H1 (cell line): ENCODE results near the gene RPS29. TPM values are rescaled to one million over a fixed set of nuclear protein-coding genes. Genes with fewer than 3 reads are reported as not detected.

Source experiments
- CTCF ChIA-PET: fragments of 300-600 bp; sonication (Branson Sonifier 250); formaldehyde crosslinking; loops from one replicate; lab custom pipeline; 2021; ENCODE audit not compliant: partially characterized antibody; lab: Charles Lee
- POLR2A ChIA-PET: fragments of 300-600 bp; sonication (Branson Sonifier 250); formaldehyde crosslinking; loops from one replicate; lab custom pipeline; 2021; ENCODE audit warnings: inconsistent platforms; ENCODE audit not compliant: partially characterized antibody; lab: Charles Lee
- DNase-seq, 2 experiments: peaks; one replicate each; pipeline versions ENCODE4 v3.0.0 to v3.0.0-alpha.2; 2010 to 2022; ENCODE audit warnings: low spot score in 2 of 2, low read depth in 1 of 2, mixed read lengths in 1 of 2
- FAIRE-seq: peaks from 2 replicates; lab custom pipeline; 2011; peaks lifted over from hg19 to GRCh38; lab: Jason Lieb, UNC
- H2AFZ ChIP-seq: 2 replicates; pipeline ENCODE4 v1.8.1; 2012; ENCODE audit warnings: low read length, inconsistent platforms
- H2AK5ac ChIP-seq: 2 replicates; pipeline ENCODE4 v1.6.1; 2013; ENCODE audit warnings: low read depth, low read length
- H2BK120ac ChIP-seq: replicated peaks from 2 replicates; pipeline ENCODE3; 2013; ENCODE audit warnings: low read depth, low read length, inconsistent platforms
- H2BK12ac ChIP-seq: 2 replicates; pipeline ENCODE4 v1.6.1; 2013; ENCODE audit warnings: low read depth, low read length
- H2BK15ac ChIP-seq: 2 replicates; pipeline ENCODE4 v1.6.1; 2013; ENCODE audit warnings: low read length
- H2BK20ac ChIP-seq: 2 replicates; pipeline ENCODE4 v1.6.1; 2013; ENCODE audit warnings: low read length
- H2BK5ac ChIP-seq: 2 replicates; pipeline ENCODE4 v1.6.1; 2013; ENCODE audit warnings: low read depth, low read length
- H3K14ac ChIP-seq: 2 replicates; pipeline ENCODE4 v1.6.1; 2013; ENCODE audit warnings: inconsistent platforms; ENCODE audit not compliant: insufficient read length
- H3K18ac ChIP-seq: 2 replicates; pipeline ENCODE4 v1.6.1; 2013; ENCODE audit warnings: low read length; ENCODE audit errors: extremely low read depth
- H3K23ac ChIP-seq: 2 replicates; pipeline ENCODE4 v1.6.1; 2013; ENCODE audit warnings: inconsistent platforms; ENCODE audit not compliant: insufficient read length
- H3K23me2 ChIP-seq: 2 replicates; pipeline ENCODE4 v1.6.1; 2013; ENCODE audit warnings: low read depth, low read length
- H3K27ac ChIP-seq: 2 replicates; pipeline ENCODE4 v1.6.1; 2011; ENCODE audit warnings: low read depth, low read length, inconsistent platforms
- H3K27me3 ChIP-seq, 4 experiments: replicated peaks in 1 of 4; 1 replicate in 1 of 4; 2 replicates in 3 of 4; pipeline versions ENCODE4 v1.6.1 to v1.8.1; 2011 to 2013; ENCODE audit warnings: low read length in 3 of 4, mild to moderate bottlenecking in 3 of 4, inconsistent platforms in 2 of 4, mixed read lengths in 2 of 4, moderate library complexity in 1 of 4; ENCODE audit not compliant: control insufficient read depth in 3 of 4, insufficient read depth in 3 of 4; ENCODE audit errors: extremely low read depth in 1 of 4
- H3K36me3 ChIP-seq, 4 experiments: 2 replicates each; pipeline versions ENCODE4 v1.6.1 to v1.8.1; 2011 to 2013; ENCODE audit warnings: mild to moderate bottlenecking in 4 of 4, low read length in 3 of 4, moderate library complexity in 2 of 4, control low read depth in 1 of 4, inconsistent platforms in 1 of 4; ENCODE audit not compliant: insufficient read depth in 4 of 4, control insufficient read depth in 2 of 4
- H3K4ac ChIP-seq: replicated peaks from 2 replicates; pipeline ENCODE3; 2013; ENCODE audit warnings: low read length, low read depth, mixed read lengths, inconsistent platforms; ENCODE audit not compliant: insufficient read length
- H3K4me1 ChIP-seq, 4 experiments: replicated peaks in 1 of 4; 1 replicate in 1 of 4; 2 replicates in 3 of 4; pipeline versions ENCODE4 v1.6.1 to v1.8.1; 2011 to 2013; ENCODE audit warnings: low read length in 3 of 4, inconsistent platforms in 2 of 4, mixed read lengths in 1 of 4; ENCODE audit not compliant: insufficient read depth in 4 of 4, control insufficient read depth in 3 of 4
- H3K4me2 ChIP-seq, 2 experiments: 2 replicates each; pipeline versions ENCODE4 v1.6.1 to v1.8.1; 2011 to 2013; ENCODE audit warnings: low read depth in 2 of 2, low read length in 2 of 2, control low read depth in 1 of 2, inconsistent platforms in 1 of 2, mild to moderate bottlenecking in 1 of 2; ENCODE audit not compliant: insufficient read depth in 1 of 2
- H3K4me3 ChIP-seq, 4 experiments: fragments of 200-600, 300-600 bp in 1 of 4; sonication (generic), shearing (Covaris generic), sonication (Bioruptor Twin) in 1 of 4; 2 replicates each; pipeline versions ENCODE4 v1.5.1 to v1.8.1; 2011 to 2016; ENCODE audit warnings: low read length in 4 of 4, low read depth in 3 of 4, control low read depth in 2 of 4, inconsistent platforms in 2 of 4, mild to moderate bottlenecking in 2 of 4, mixed read lengths in 1 of 4, moderate library complexity in 1 of 4; ENCODE audit not compliant: insufficient read depth in 2 of 4; ENCODE audit errors: extremely low read depth in 1 of 4
- H3K56ac ChIP-seq: replicated peaks from 2 replicates; pipeline ENCODE3; 2013; ENCODE audit warnings: low read depth, mild to moderate bottlenecking, mixed read lengths, low read length, inconsistent platforms; ENCODE audit not compliant: insufficient read length
- H3K79me1 ChIP-seq: 2 replicates; pipeline ENCODE4 v1.6.1; 2013; ENCODE audit warnings: low read depth, low read length, control low read depth
- H3K79me2 ChIP-seq, 2 experiments: 2 replicates each; pipeline versions ENCODE4 v1.6.1 to v1.8.1; 2012 to 2013; ENCODE audit warnings: low read length in 2 of 2, mild to moderate bottlenecking in 2 of 2, inconsistent platforms in 1 of 2; ENCODE audit not compliant: insufficient read depth in 2 of 2, control insufficient read depth in 1 of 2
- H3K9ac ChIP-seq, 4 experiments: replicated peaks in 1 of 4; 1 replicate in 1 of 4; 2 replicates in 3 of 4; pipeline versions ENCODE4 v1.6.1 to v1.8.1; 2011 to 2013; ENCODE audit warnings: low read depth in 3 of 4, low read length in 3 of 4, control low read depth in 2 of 4, mild to moderate bottlenecking in 2 of 4, moderate library complexity in 2 of 4, inconsistent platforms in 1 of 4; ENCODE audit errors: extremely low read depth in 1 of 4
- H3K9me3 ChIP-seq, 2 experiments: 2 replicates each; pipeline versions ENCODE4 v1.6.1 to v1.8.1; 2012 to 2013; ENCODE audit warnings: mild to moderate bottlenecking in 2 of 2, moderate library complexity in 2 of 2, control low read depth in 1 of 2, inconsistent platforms in 1 of 2, low read depth in 1 of 2, low read length in 1 of 2, mixed read lengths in 1 of 2; ENCODE audit not compliant: insufficient read depth in 2 of 2
- H4K20me1 ChIP-seq, 2 experiments: replicated peaks in 1 of 2; 2 replicates each; pipeline versions ENCODE3 to v1.8.1; 2011 to 2013; ENCODE audit warnings: inconsistent platforms in 2 of 2, low read length in 2 of 2, mild to moderate bottlenecking in 1 of 2; ENCODE audit not compliant: insufficient read depth in 2 of 2, control insufficient read depth in 1 of 2
- H4K5ac ChIP-seq: 2 replicates; pipeline ENCODE4 v1.6.1; 2013; ENCODE audit warnings: low read length, low read depth, mixed read lengths, inconsistent platforms; ENCODE audit not compliant: insufficient read length
- H4K8ac ChIP-seq: 2 replicates; pipeline ENCODE4 v1.8.0; 2013; ENCODE audit warnings: mild to moderate bottlenecking, moderate library complexity, low read length, inconsistent platforms; ENCODE audit not compliant: insufficient read depth; ENCODE audit errors: extremely low read depth
- H4K91ac ChIP-seq: replicated peaks from 2 replicates; pipeline ENCODE3; 2013; ENCODE audit warnings: low read length, mixed read lengths, inconsistent platforms; ENCODE audit not compliant: insufficient read length
- KDM1A ChIP-seq: fragments of 200-600, 300-600 bp; sonication (generic); IDR thresholded peaks from 2 replicates; pipeline ENCODE4 v1.7.1; 2016; ENCODE audit warnings: mild to moderate bottlenecking, low read length, borderline replicate concordance
- WGBS, 2 experiments: shearing (Covaris generic) in 1 of 2; methylation state at CpG; one replicate each; pipeline versions ENCODE4 v1.1.6 to v1.1.7; 2013 to 2015; ENCODE audit warnings: low lambda C conversion rate in 2 of 2, mixed read lengths in 2 of 2, inconsistent platforms in 1 of 2, low coverage in 1 of 2, missing lambda C conversion rate in 1 of 2; ENCODE audit not compliant: insufficient replicate concordance in 2 of 2, insufficient coverage in 1 of 2, insufficient read length in 1 of 2; ENCODE audit errors: extremely low coverage in 1 of 2, missing lambda C conversion rate in 1 of 2; 5-methylcytosine and 5-hydroxymethylcytosine counted together
- polyA plus RNA-seq, 7 experiments: library from polyadenylated mRNA; depleted of rRNA in 3 of 7; stranded (reverse) in 5 of 7; unstranded in 2 of 7; fragments of >200 nt in 5 of 7; fragments of 200-250 nt in 2 of 7; gene quantifications; 1 replicate in 5 of 7; 2 replicates in 1 of 7; 4 replicates in 1 of 7; pipeline versions ENCODE4 v1.2.1 to v1.2.3, GENCODE V29; 2011 to 2013; ENCODE audit warnings: missing spikeins in 2 of 7, mixed read lengths in 2 of 7
- total RNA-seq: library from RNA; stranded (reverse); fragmentation: NEBNext Ultra II Directional; extraction: Animal tissue kit (Norgen Biotek cat#: 25700); gene quantifications from 2 replicates; pipeline ENCODE4 v1.2.1, GENCODE V29; 2021
- TF ChIP-seq, protein P1 (sequence below): IDR thresholded peaks from 2 replicates; pipeline ENCODE4 v1.6.1; 2012; ENCODE audit warnings: low read length, inconsistent platforms

The RPS29 gene
- total and polyA plus RNA-seq, 2 of the 8 experiments (the other 6 are each of a cell fraction or from before 2014, with no cell fraction given) = 2,193 to 23,165 TPM

GRCh38 chr14:49623941-49624839 lies 38.0 kb upstream of the RPS29 start:
- peak; percentile 67 for TF ChIP-seq KDM1A
- TF ChIP-seq, protein P1, sequence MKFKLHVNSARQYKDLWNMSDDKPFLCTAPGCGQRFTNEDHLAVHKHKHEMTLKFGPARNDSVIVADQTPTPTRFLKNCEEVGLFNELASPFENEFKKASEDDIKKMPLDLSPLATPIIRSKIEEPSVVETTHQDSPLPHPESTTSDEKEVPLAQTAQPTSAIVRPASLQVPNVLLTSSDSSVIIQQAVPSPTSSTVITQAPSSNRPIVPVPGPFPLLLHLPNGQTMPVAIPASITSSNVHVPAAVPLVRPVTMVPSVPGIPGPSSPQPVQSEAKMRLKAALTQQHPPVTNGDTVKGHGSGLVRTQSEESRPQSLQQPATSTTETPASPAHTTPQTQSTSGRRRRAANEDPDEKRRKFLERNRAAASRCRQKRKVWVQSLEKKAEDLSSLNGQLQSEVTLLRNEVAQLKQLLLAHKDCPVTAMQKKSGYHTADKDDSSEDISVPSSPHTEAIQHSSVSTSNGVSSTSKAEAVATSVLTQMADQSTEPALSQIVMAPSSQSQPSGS = no peak
- peaks cover 0 to 41% (median 10%) of the 10 kb centered on the region in 4 experiments; a peak in 5 of 8 replicates for H3K36me3 ChIP-seq
- H3K4me2 ChIP-seq = no peak overlapping the region
- H2AFZ ChIP-seq = no peak overlapping the region
- no peak overlapping the region for H2AK5ac ChIP-seq
- H3K79me1 ChIP-seq = no peaks in the 10 kb centered on the region
- no peak overlapping the region for H3K4me3 ChIP-seq
- DNase-seq (no peak), FAIRE-seq (no peak)
- no peak overlapping the region for H2BK12ac ChIP-seq
- H4K8ac ChIP-seq = no peak overlapping the region
- CTCF ChIA-PET = interaction anchor here (2.0 kb wide), 1 partner anchor 10 kb away, joined by 6 read pairs; no protein-coding TSS in a partner anchor
- H2BK5ac ChIP-seq = no peak overlapping the region
- 92% methylated on average over 6 of the region's 6 CpGs; no CpG with 5 or more reads in 1 of the 2 experiments for WGBS, 2 experiments
- no peak overlapping the region for H3K56ac ChIP-seq
- H3K27me3 ChIP-seq = no peaks in the 10 kb centered on the region
- no peak overlapping the region for H4K91ac ChIP-seq
- H3K18ac ChIP-seq = no peak overlapping the region
- H2BK20ac ChIP-seq = no peak overlapping the region
- POLR2A ChIA-PET = interaction anchor here (0.6 to 2.5 kb wide), 12 partner anchors 8 to 491 kb away, joined by 3 to 12 read pairs (median 5); partner anchors contain the start of genes DNAAF2, LRR1 and RPS29
- H3K23ac ChIP-seq = no peak overlapping the region
- no peak overlapping the region for H3K27ac ChIP-seq
- peaks cover 1 to 9% (median 3%) of the 10 kb centered on the region in 4 experiments; a peak in 3 of 7 replicates for H3K4me1 ChIP-seq
- no peak overlapping the region for H3K9ac ChIP-seq
- H3K4ac ChIP-seq = no peak overlapping the region
- peaks cover 5 to 53% of the 10 kb centered on the region in 2 experiments for H3K79me2 ChIP-seq
- no peak overlapping the region for H4K5ac ChIP-seq
- no peak overlapping the region for H2BK15ac ChIP-seq
- no peak overlapping the region for H2BK120ac ChIP-seq
- peaks cover 10% of the 10 kb centered on the region for H3K23me2 ChIP-seq
- H3K9me3 ChIP-seq = no peaks in the 10 kb centered on the region
- peaks cover 0 to 4% of the 10 kb centered on the region in 2 experiments for H4K20me1 ChIP-seq
- H3K14ac ChIP-seq = no peak overlapping the region
